Smooth muscle cell of the pulmonary artery (primary cell): ENCODE data around the gene SPRR2E. TPM values are rescaled to one million over a fixed set of nuclear protein-coding genes. Genes with fewer than 3 reads are reported as not detected.

ENCODE experiments used
- total RNA-seq: library from RNA; depleted of rRNA; stranded (reverse); fragments of >200 nt; gene quantifications from 2 replicates; pipeline ENCODE4 v1.2.3, GENCODE V29; 2014

The SPRR2E gene
- not detected in 2 replicates for total RNA-seq

DNA sequence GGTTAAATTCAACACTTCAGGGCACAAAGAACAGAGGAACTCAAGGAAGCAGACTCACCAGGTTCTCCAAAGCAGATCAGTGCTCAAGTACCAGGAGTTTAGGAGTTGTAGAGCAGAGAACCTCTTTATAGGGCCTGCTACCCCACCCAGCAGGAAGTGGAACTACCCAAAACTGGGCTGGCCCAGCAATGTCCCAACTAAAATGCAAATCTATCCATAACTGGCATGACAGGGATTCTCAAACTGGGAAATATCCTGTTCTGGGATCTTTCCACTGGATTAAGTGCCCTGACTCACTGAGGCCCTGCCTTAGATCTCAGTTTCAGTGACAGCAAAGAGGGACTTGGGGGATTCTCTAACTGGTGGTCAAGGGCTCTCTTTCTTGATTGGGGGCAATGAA lies at the start of gene SPRR2E:
SPRR2E (minus strand) TSS at position 101 of the 400 bp plus-strand sequence. CDS start 775 bp downstream, outside the sequence.

DNA sequence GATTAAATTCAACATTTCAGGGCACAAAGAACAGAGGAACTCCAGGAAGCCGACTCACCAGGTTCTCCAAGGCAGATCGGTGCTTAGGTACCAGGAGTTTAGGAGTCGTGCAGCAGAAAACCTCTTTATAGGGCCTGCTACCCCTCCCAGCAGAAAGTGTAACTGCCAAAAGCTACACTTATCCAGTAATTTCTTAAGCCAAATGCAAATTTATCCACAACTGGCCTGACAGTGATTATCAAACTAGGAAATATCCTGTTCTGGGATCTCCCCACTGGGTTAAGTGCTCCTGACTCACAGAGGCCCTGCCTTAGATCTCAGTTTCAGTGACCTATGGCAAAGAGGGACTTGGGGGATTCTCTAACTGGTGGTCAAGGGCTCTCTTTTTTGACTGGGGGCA lies 19.1 kb upstream of the SPRR2E start, which contains the start of gene SPRR2F:
SPRR2F (minus strand) TSS at position 101 of the 400 bp plus-strand sequence. CDS start 783 bp downstream, outside the sequence.

DNA sequence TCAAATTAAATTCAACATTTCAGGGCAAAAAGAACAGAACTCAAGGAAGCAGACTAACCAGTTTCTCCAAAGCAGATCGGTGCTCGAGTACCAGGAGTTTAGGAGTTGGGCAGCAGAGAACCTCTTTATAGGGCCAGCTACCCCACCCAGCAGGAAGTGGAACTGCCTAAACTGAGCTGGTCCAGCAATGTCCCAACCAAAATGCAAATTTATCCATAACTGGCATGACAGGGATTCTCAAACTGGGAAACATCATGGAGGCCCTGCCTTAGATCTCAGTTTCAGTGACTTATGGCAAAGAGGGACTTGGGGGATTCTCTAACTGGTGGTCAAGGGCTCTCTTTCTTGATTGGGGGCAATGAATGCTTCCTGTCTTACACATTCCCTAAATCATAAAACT lies 22.8 kb downstream of the SPRR2E start, which contains the start of gene SPRR2B:
SPRR2B (minus strand) TSS at position 101 of the 400 bp plus-strand sequence. CDS start 772 bp downstream, outside the sequence.

DNA sequence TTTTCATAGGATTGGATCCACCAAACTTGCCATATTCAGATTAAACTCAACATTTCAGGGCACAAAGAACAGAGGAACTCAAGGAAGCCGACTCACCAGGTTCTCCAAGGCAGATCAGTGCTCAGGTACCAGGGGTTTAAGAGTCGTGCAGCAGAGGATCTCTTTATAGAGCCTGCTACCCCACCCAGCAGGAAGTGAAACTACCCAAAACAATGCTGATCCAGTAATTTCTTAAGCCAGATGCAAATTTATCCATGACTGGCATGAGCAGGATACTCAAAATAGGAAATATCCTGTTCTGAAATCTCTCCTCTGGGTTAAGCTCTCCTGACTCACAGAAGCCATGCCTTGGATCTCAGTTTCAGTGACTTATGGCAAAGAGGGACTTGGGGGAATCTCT lies 37.0 kb downstream of the SPRR2E start, which contains the start of gene SPRR2A:
SPRR2A (minus strand) TSS at position 138 of the 400 bp plus-strand sequence. CDS start 777 bp downstream, outside the sequence.

Other genes starting within 250 kb of the SPRR2E start
- gene LCE7A, start 234.5 kb downstream of the SPRR2E start, total RNA-seq, result not detected in 2 replicates
- not detected in 2 replicates for gene SMCP, start 216.2 kb downstream of the SPRR2E start, total RNA-seq
- gene IVL, start 186.0 kb downstream of the SPRR2E start, total RNA-seq, result not detected in 2 replicates
- gene SPRR5, start 147.3 kb downstream of the SPRR2E start, total RNA-seq, result not detected in 2 replicates
- gene SPRR4, start 123.9 kb downstream of the SPRR2E start, total RNA-seq, result not detected in 2 replicates
- gene SPRR1A, start 110.4 kb downstream of the SPRR2E start, total RNA-seq, result not detected in 2 replicates
- not detected in 2 replicates for gene SPRR3, start 92.8 kb downstream of the SPRR2E start, total RNA-seq
- gene SPRR1B, start 63.3 kb downstream of the SPRR2E start, total RNA-seq, result not detected in 2 replicates
- not detected in 2 replicates for gene SPRR2D, start 53.4 kb downstream of the SPRR2E start, total RNA-seq
- gene SPRR2A, start 37.0 kb downstream of the SPRR2E start, total RNA-seq, result not detected in 2 replicates
- not detected in 2 replicates for gene SPRR2B, start 22.9 kb downstream of the SPRR2E start, total RNA-seq
- not detected in 2 replicates for gene SPRR2F, start 19.0 kb upstream of the SPRR2E start, total RNA-seq
- not detected in 2 replicates for gene SPRR2G, start 56.4 kb upstream of the SPRR2E start, total RNA-seq
- gene LELP1, start 108.9 kb upstream of the SPRR2E start, total RNA-seq, result not detected in 2 replicates
- 0.23 TPM in 1 of 2 replicates, not detected in the other for gene PRR9, start 123.1 kb upstream of the SPRR2E start, total RNA-seq
- gene LORICRIN, start 165.2 kb upstream of the SPRR2E start, total RNA-seq, result not detected in 2 replicates
- gene PGLYRP3, start 218.4 kb upstream of the SPRR2E start, total RNA-seq, result not detected in 2 replicates